Activated naive CD8-positive, alpha-beta T cell treated with anti-CD3 and anti-CD28 coated beads, Interleukin-2, amount 50 U/mL, for 24 hours (primary cell): ENCODE measurements around the gene SPATA13.
"Not testable (repeated sequence)": the region's sequence is repeated elsewhere in the genome, so short reads cannot be mapped to it uniquely, and the experiment has no call there.

Experiments used
- ATAC-seq: fragments of 150-1000 bp; cut with Tn5 transposase; one replicate; pipeline ENCODE4 v1.10.0; 2021
- DNase-seq: peaks from one replicate; pipeline ENCODE4 v3.0.0; 2021
- H3K27ac Mint-ChIP-seq: one replicate; pipeline ENCODE4 v1.8.0; 2021; ENCODE audit warnings: mild to moderate bottlenecking, mixed read lengths
- H3K27me3 Mint-ChIP-seq: one replicate; pipeline ENCODE4 v1.8.0; 2021; ENCODE audit warnings: mixed read lengths
- H3K36me3 Mint-ChIP-seq: one replicate; pipeline ENCODE4 v1.8.0; 2021; ENCODE audit warnings: low read depth, mixed read lengths
- H3K4me1 Mint-ChIP-seq: one replicate; pipeline ENCODE4 v1.8.0; 2021; ENCODE audit warnings: mixed read lengths
- H3K4me3 Mint-ChIP-seq: one replicate; pipeline ENCODE4 v1.8.0; 2021; ENCODE audit warnings: mild to moderate bottlenecking, moderate library complexity, mixed read lengths
- H3K9me3 Mint-ChIP-seq: one replicate; pipeline ENCODE4 v1.8.0; 2021; ENCODE audit warnings: mixed read lengths

SPATA13 gene

GRCh38 chr13:24185591-24186232, 25.2 kb downstream of the SPATA13 start:
- no peak overlapping the region for H3K27ac Mint-ChIP-seq

GRCh38 chr13:24187185-24187584, 26.7 kb downstream of the SPATA13 start:
- Mint-ChIP-seq H3K4me3 (no peak overlapping the region), H3K27ac (peak overlapping the region; percentile 53), H3K9me3 (peaks cover 2% of the 10 kb centered on the region), H3K4me1 (peaks cover 45% of the 10 kb centered on the region), H3K27me3 (no peaks in the 10 kb centered on the region), H3K36me3 (peaks cover 11% of the 10 kb centered on the region)
- ATAC-seq (peak; percentile 97), DNase-seq (no peak)

More at GRCh38 chr13:24185591-24186232, 25.2 kb downstream of the SPATA13 start:
- Mint-ChIP-seq H3K4me1 (peaks cover 48% of the 10 kb centered on the region), H3K4me3 (no peak overlapping the region), H3K27me3 (no peaks in the 10 kb centered on the region), H3K36me3 (peaks cover 15% of the 10 kb centered on the region), H3K9me3 (peaks cover 6% of the 10 kb centered on the region)
- no peak for DNase-seq
- no peak for ATAC-seq

- Mint-ChIP-seq H3K36me3 (peaks cover 5% of the 10 kb centered on the region), H3K9me3 (no peaks in the 10 kb centered on the region), H3K4me1 (peaks cover 26% of the 10 kb centered on the region), H3K27ac (no peak overlapping the region), H3K4me3 (no peak overlapping the region), H3K27me3 (no peaks in the 10 kb centered on the region)
- no peak for ATAC-seq
- no peak for DNase-seq
These were observed 31.7 kb downstream of the SPATA13 start for GRCh38 chr13:24192057-24192810.

- ATAC-seq (no peak), DNase-seq (no peak)
- Mint-ChIP-seq H3K27ac (no peak overlapping the region), H3K27me3 (no peaks in the 10 kb centered on the region), H3K36me3 (peaks cover 5% of the 10 kb centered on the region), H3K9me3 (no peaks in the 10 kb centered on the region), H3K4me3 (no peak overlapping the region), H3K4me1 (peaks cover 20% of the 10 kb centered on the region)
These were observed 32.3 kb downstream of the SPATA13 start for GRCh38 chr13:24192811-24193162.

- Mint-ChIP-seq H3K27me3 (no peaks in the 10 kb centered on the region), H3K36me3 (peaks cover 3% of the 10 kb centered on the region), H3K9me3 (no peaks in the 10 kb centered on the region), H3K4me3 (no peak overlapping the region), H3K4me1 (peaks cover 9% of the 10 kb centered on the region), H3K27ac (no peak overlapping the region)
- DNase-seq, result no peak
- ATAC-seq, result no peak
These were observed 33.9 kb downstream of the SPATA13 start for GRCh38 chr13:24194447-24194846.

GRCh38 chr13:24195626-24196025, 35.1 kb downstream of the SPATA13 start:
- peaks cover 9% of the 10 kb centered on the region for H3K4me1 Mint-ChIP-seq
- H3K27ac Mint-ChIP-seq, result no peak overlapping the region
- no peak overlapping the region for H3K4me3 Mint-ChIP-seq
- H3K36me3 Mint-ChIP-seq, result no peaks in the 10 kb centered on the region
- no peaks in the 10 kb centered on the region for H3K27me3 Mint-ChIP-seq
- ATAC-seq, result no peak
- no peaks in the 10 kb centered on the region for H3K9me3 Mint-ChIP-seq
- DNase-seq, result no peak

GRCh38 chr13:24196593-24197197, 36.2 kb downstream of the SPATA13 start:
- Mint-ChIP-seq H3K36me3 (peaks cover under 1% of the 10 kb centered on the region), H3K4me3 (no peak overlapping the region), H3K27me3 (no peaks in the 10 kb centered on the region), H3K27ac (no peak overlapping the region), H3K4me1 (peaks cover 9% of the 10 kb centered on the region), H3K9me3 (no peaks in the 10 kb centered on the region)
- ATAC-seq, result no peak
- DNase-seq, result no peak

- Mint-ChIP-seq H3K27me3 (no peaks in the 10 kb centered on the region), H3K4me3 (no peak overlapping the region), H3K9me3 (no peaks in the 10 kb centered on the region), H3K4me1 (peaks cover 18% of the 10 kb centered on the region), H3K27ac (no peak overlapping the region), H3K36me3 (peaks cover 2% of the 10 kb centered on the region)
- ATAC-seq, result no peak
- no peak for DNase-seq
These were observed 38.5 kb downstream of the SPATA13 start for GRCh38 chr13:24199016-24199415.

- ATAC-seq, result no peak
- no peak for DNase-seq
- H3K4me1 Mint-ChIP-seq, result peaks cover 20% of the 10 kb centered on the region
These were observed 41.7 kb downstream of the SPATA13 start for GRCh38 chr13:24202215-24202614.

GRCh38 chr13:24203273-24203672, 42.8 kb downstream of the SPATA13 start:
- Mint-ChIP-seq H3K27ac (no peak overlapping the region), H3K4me1 (peaks cover 24% of the 10 kb centered on the region), H3K4me3 (no peak overlapping the region), H3K9me3 (no peaks in the 10 kb centered on the region), H3K36me3 (peaks cover 4% of the 10 kb centered on the region), H3K27me3 (no peaks in the 10 kb centered on the region)
- ATAC-seq (no peak), DNase-seq (no peak)

More at GRCh38 chr13:24202215-24202614, 41.7 kb downstream of the SPATA13 start:
- no peak overlapping the region for H3K4me3 Mint-ChIP-seq
- H3K36me3 Mint-ChIP-seq, result peaks cover 4% of the 10 kb centered on the region
- no peaks in the 10 kb centered on the region for H3K27me3 Mint-ChIP-seq
- no peaks in the 10 kb centered on the region for H3K9me3 Mint-ChIP-seq
- H3K27ac Mint-ChIP-seq, result no peak overlapping the region

GRCh38 chr13:24203811-24204210, 43.3 kb downstream of the SPATA13 start:
- Mint-ChIP-seq H3K4me1 (peaks cover 28% of the 10 kb centered on the region), H3K9me3 (no peaks in the 10 kb centered on the region), H3K4me3 (no peak overlapping the region), H3K36me3 (peaks cover 4% of the 10 kb centered on the region), H3K27ac (no peak overlapping the region), H3K27me3 (no peaks in the 10 kb centered on the region)
- no peak for DNase-seq
- peak; percentile 66 for ATAC-seq

GRCh38 chr13:24205076-24205475, 44.6 kb downstream of the SPATA13 start:
- not testable (repeated sequence) for DNase-seq, H3K27ac Mint-ChIP-seq, H3K27me3 Mint-ChIP-seq, H3K4me3 Mint-ChIP-seq, H3K9me3 Mint-ChIP-seq, H3K36me3 Mint-ChIP-seq, ATAC-seq
- peaks cover 28% of the 10 kb centered on the region for H3K4me1 Mint-ChIP-seq

GRCh38 chr13:24207841-24208667, 47.5 kb downstream of the SPATA13 start:
- H3K4me3 Mint-ChIP-seq, result no peak overlapping the region
- H3K9me3 Mint-ChIP-seq, result no peaks in the 10 kb centered on the region
- no peak overlapping the region for H3K27ac Mint-ChIP-seq
- ATAC-seq, result no peak
- peaks cover 30% of the 10 kb centered on the region for H3K4me1 Mint-ChIP-seq
- H3K27me3 Mint-ChIP-seq, result no peaks in the 10 kb centered on the region
- peaks cover 4% of the 10 kb centered on the region for H3K36me3 Mint-ChIP-seq
- DNase-seq, result no peak

- DNase-seq (no peak), ATAC-seq (no peak)
- H3K9me3 Mint-ChIP-seq, result no peaks in the 10 kb centered on the region
- no peaks in the 10 kb centered on the region for H3K27me3 Mint-ChIP-seq
- H3K27ac Mint-ChIP-seq, result no peak overlapping the region
- H3K4me3 Mint-ChIP-seq, result no peak overlapping the region
- peaks cover 4% of the 10 kb centered on the region for H3K36me3 Mint-ChIP-seq
- peaks cover 23% of the 10 kb centered on the region for H3K4me1 Mint-ChIP-seq
These were observed 48.6 kb downstream of the SPATA13 start for GRCh38 chr13:24209138-24209537.
